IPS-11a (cell line): Measurements from ENCODE around the gene EFCAB3.
"Not testable (repeated sequence)": the region's sequence is repeated elsewhere in the genome, so short reads cannot be mapped to it uniquely, and the experiment has no call there.

ENCODE experiments used
- H3K4me3 ChIP-seq: one replicate; pipeline ENCODE4 v1.5.1; 2013; ENCODE audit warnings: low read depth, low read length, control low read depth

The EFCAB3 gene

GRCh38 chr17:62464422-62464821, 84.1 kb downstream of the EFCAB3 start:
- H3K4me3 ChIP-seq: not testable (repeated sequence)

GRCh38 chr17:62465271-62465670, 84.9 kb downstream of the EFCAB3 start:
- not testable (repeated sequence) for H3K4me3 ChIP-seq
